Adrenal gland (tissue), 12 donors: ENCODE measurements around the gene LILRB1. TPM values are rescaled to one million over a fixed set of nuclear protein-coding genes. Genes with fewer than 3 reads are reported as not detected.

ENCODE experiments used
- DNase-seq, 7 donors: peaks; one replicate each; pipeline ENCODE4 v3.0.0-alpha.2; 2019 to 2020
- H3K27ac ChIP-seq, 5 donors: fragments of 200-600 bp; sonication (generic) in 4 of 5; 1 replicate in 3 of 5; 2 replicates in 2 of 5; pipeline versions ENCODE4 v1.5.1 to v1.8.0; 2016 to 2020; ENCODE audit warnings: mild to moderate bottlenecking in 1 of 5
- H3K27me3 ChIP-seq: fragments of 200-600 bp; 2 replicates; pipeline ENCODE4 v1.8.0; 2021
- H3K36me3 ChIP-seq, 2 donors: fragments of 200-600 bp; replicated peaks in 1 of 2; 1 replicate in 1 of 2; 2 replicates in 1 of 2; pipeline versions ENCODE4 v1.5.1 to v1.8.0; 2018 to 2022
- H3K4me1 ChIP-seq, 2 donors: fragments of 200-600 bp; replicated peaks in 1 of 2; 1 replicate in 1 of 2; 2 replicates in 1 of 2; pipeline versions ENCODE4 v1.5.1 to v1.8.0; 2018 to 2021
- H3K4me3 ChIP-seq, 4 donors: fragments of 200-600 bp; sonication (generic) in 3 of 4; one replicate each; pipeline ENCODE4 v1.5.1; 2016 to 2018
- H3K9me3 ChIP-seq, 3 donors: fragments of 200-600 bp; sonication (generic) in 1 of 3; replicated peaks in 1 of 3; 1 replicate in 2 of 3; 2 replicates in 1 of 3; pipeline versions ENCODE4 v1.5.1 to v1.8.0; 2016 to 2021
- POLR2A ChIP-seq, 2 donors: fragments of 450-650 bp; IDR thresholded peaks; one replicate each; pipeline ENCODE4 v1.6.1; 2017; ENCODE audit warnings: antibody characterized with exemption in 2 of 2, mild to moderate bottlenecking in 2 of 2, moderate library complexity in 1 of 2
- WGBS, 4 donors: extraction: QIAGEN DNeasy Blood & Tissue Kit in 2 of 4; methylation state at CpG; one replicate each; pipeline versions ENCODE4 v1.1.5 to v1.1.7; 2013 to 2017; 5-methylcytosine and 5-hydroxymethylcytosine counted together
- intact Hi-C, 2 donors: fragments of 100-400 bp; cut with DNase I; formaldehyde crosslinking; loops; one replicate each; pipeline versions ENCODE4 v1.14.1 to v1.15.0; 2022 to 2023
- polyA plus RNA-seq, 3 donors: library from polyadenylated mRNA; stranded (reverse); fragments of 200-250 nt in 2 of 3; fragments of 350-450 nt in 1 of 3; fragmentation: Illumina TruSeq in 1 of 3; extraction: RNeasy Lipid Tissue Mini Kit (QIAGEN cat#74804) in 1 of 3; gene quantifications; one replicate each; pipeline ENCODE4 v1.2.3, GENCODE V29; 2013 to 2014
- total RNA-seq, 9 donors: library from RNA; depleted of rRNA in 4 of 9; stranded (reverse); fragments of >200 nt in 4 of 9; fragments of 120-200 nt in 1 of 9; fragmentation: NEBNext Ultra II Directional in 1 of 9; extraction: Animal tissue kit (Norgen Biotek cat#: 25700) in 1 of 9; gene quantifications; one replicate each; pipeline versions ENCODE4 v1.1.0 to v1.2.4, GENCODE V29; 2013 to 2023
- TF ChIP-seq, protein P1 (sequence below), 6 experiments: fragments of 450-650 bp in 4 of 6; fragments of 200-600 bp in 2 of 6; sonication (generic) in 1 of 6; IDR thresholded peaks; 1 replicate in 5 of 6; 2 replicates in 1 of 6; pipeline versions ENCODE4 v1.5.1 to v1.8.0; 2016 to 2021; ENCODE audit warnings: antibody characterized with exemption in 6 of 6, mild to moderate bottlenecking in 2 of 6, moderate library complexity in 1 of 6
- donor health status: healthy with polysubstance abuse.
- donor health status: Bipolar disorder and iron deficiency.
- donor health status: DM: yes; HTN: yes; CAD: no.
- donor health status: DM: no; HTN: no; CAD: no.
- donor health status: DM: no; HTN: no; CAD: no.
- donor health status: DM: yes; HTN: yes; CAD: no.

Gene LILRB1
- total and polyA plus RNA-seq, 12 donors, result 0.36 to 20.2 (median 7.9) TPM

DNA sequence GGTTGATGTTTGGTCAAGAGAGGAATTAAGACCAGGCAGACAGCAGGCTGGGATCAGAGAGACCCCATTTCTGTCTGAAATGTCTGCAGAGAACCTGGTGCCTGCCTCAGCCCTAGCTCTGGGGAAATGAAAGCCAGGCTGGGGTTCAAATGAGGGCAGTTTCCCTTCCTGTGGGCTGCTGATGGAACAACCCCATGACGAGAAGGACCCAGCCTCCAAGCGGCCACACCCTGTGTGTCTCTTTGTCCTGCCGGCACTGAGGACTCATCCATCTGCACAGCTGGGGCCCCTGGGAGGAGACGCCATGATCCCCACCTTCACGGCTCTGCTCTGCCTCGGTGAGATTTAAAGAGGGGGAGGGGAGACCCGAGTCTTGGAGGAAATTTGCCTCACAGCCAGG, 32.4 kb downstream of the LILRB1 start, which contains the start of gene LILRB4:
LILRB4 (plus strand) TSS at position 256 of the 400 bp plus-strand sequence; CDS start at position 305, 49 bp downstream.
- H3K4me3 ChIP-seq, result peak within 1 kb of the TSS in 1 of 4 donors; percentile 29
- WGBS, 4 donors, result 41 to 70% (median 53%) methylated on average over 2 to 7 of the region's 7 CpGs
- no peaks in the 10 kb centered on the region for H3K9me3 ChIP-seq
- DNase-seq, result peak in 5 of 7 donors; percentile 33 to 57 (median 45)
- intact Hi-C loops, result no loop called here
- H3K4me1 ChIP-seq, result no peaks in the 10 kb centered on the region
- no peak within 1 kb of the TSS for H3K27ac ChIP-seq
- no peaks in the 10 kb centered on the region for H3K36me3 ChIP-seq
- TF ChIP-seq, protein P1, sequence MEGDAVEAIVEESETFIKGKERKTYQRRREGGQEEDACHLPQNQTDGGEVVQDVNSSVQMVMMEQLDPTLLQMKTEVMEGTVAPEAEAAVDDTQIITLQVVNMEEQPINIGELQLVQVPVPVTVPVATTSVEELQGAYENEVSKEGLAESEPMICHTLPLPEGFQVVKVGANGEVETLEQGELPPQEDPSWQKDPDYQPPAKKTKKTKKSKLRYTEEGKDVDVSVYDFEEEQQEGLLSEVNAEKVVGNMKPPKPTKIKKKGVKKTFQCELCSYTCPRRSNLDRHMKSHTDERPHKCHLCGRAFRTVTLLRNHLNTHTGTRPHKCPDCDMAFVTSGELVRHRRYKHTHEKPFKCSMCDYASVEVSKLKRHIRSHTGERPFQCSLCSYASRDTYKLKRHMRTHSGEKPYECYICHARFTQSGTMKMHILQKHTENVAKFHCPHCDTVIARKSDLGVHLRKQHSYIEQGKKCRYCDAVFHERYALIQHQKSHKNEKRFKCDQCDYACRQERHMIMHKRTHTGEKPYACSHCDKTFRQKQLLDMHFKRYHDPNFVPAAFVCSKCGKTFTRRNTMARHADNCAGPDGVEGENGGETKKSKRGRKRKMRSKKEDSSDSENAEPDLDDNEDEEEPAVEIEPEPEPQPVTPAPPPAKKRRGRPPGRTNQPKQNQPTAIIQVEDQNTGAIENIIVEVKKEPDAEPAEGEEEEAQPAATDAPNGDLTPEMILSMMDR (IDR thresholded peaks at IDR 0.05), result no peak
- TF ChIP-seq POLR2A (IDR thresholded peaks at IDR 0.05), result no peak
- H3K27me3 ChIP-seq, result no peaks in the 10 kb centered on the region

DNA sequence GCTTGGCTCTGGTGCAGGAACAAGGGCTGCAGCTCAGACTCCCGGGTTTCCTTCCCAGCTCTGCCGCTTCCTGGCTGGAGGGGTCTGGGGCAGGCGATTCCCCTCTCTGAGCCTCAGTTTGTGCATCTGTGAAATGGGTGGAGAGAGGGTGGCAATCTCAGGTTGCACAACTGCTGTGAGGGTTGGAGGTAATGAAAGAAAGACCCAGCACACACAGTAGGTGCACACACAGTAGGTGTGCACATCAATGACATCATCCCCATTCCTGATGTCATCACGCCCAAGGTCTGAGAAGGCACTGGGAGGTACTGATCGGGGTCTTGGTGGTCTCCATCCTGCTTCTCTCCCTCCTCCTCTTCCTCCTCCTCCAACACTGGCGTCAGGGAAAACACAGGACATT, 35.2 kb downstream of the LILRB1 start:
- TF ChIP-seq POLR2A (IDR thresholded peaks at IDR 0.05), result no peak
- TF ChIP-seq, protein P1 (IDR thresholded peaks at IDR 0.05), result no peak
- Histone ChIP-seq H3K4me1 (no peaks in the 10 kb centered on the region), H3K36me3 (no peaks in the 10 kb centered on the region), H3K9me3 (peaks cover 0 to 8% (median 0%) of the 10 kb centered on the region in 3 donors), H3K4me3 (no peak overlapping the region), H3K27ac (no peak overlapping the region), H3K27me3 (no peaks in the 10 kb centered on the region)
- no peak for DNase-seq
- intact Hi-C loops, result no loop called here
- 83 to 95% (median 85%) methylated on average over 3 to 6 of the region's 6 CpGs for WGBS, 4 donors

DNA sequence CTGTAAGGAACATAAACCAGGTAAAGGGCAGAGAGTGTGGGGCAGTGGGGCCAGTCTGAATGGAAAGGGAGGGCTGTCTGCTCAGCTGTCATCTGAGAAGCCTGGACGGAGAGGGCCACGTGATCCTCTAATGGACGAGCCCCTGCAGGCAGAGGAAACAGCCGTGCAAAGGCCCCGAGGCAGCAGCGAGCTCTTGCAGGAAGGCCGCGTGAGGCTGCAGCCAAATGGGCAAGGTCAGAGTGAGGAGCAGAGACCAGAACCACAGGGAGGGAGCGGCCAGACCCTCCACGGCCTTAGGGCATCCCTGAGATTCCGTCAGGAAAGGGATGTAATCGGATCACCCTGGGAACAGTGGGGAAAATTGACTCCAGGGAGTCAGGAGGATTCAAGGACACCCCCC, 36.9 kb downstream of the LILRB1 start:
- Histone ChIP-seq H3K27me3 (no peaks in the 10 kb centered on the region), H3K4me1 (no peaks in the 10 kb centered on the region), H3K27ac (no peak overlapping the region), H3K36me3 (no peaks in the 10 kb centered on the region), H3K9me3 (peaks cover 0 to 8% (median 0%) of the 10 kb centered on the region in 3 donors), H3K4me3 (no peak overlapping the region)
- intact Hi-C loops, result no loop called here
- WGBS, 4 donors, result 63 to 81% (median 79%) methylated on average over 12 of the region's 12 CpGs
- TF ChIP-seq POLR2A (IDR thresholded peaks at IDR 0.05), result no peak
- TF ChIP-seq, protein P1 (IDR thresholded peaks at IDR 0.05), result no peak
- no peak for DNase-seq

DNA sequence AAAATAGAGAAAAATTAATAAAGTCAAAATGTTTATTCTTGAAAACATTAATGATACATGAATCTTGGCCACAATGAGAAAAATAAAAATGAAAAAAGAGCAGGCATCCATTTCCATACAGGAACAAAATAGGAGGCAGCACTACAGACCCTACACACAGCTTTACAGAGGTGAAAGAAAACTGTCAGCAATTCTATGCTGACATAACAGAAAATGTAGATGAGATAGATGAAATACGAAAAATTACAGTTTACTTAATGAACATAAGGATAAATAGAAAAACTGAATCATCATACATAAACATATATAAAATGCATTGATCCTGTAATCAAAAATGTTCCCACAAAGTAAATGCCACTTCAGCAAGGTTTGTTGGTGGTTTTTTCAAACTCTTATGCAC, 38.1 kb downstream of the LILRB1 start:
- peaks cover 0 to 8% (median 0%) of the 10 kb centered on the region in 3 donors for H3K9me3 ChIP-seq
- intact Hi-C loops, result no loop called here
- no peaks in the 10 kb centered on the region for H3K4me1 ChIP-seq
- no peaks in the 10 kb centered on the region for H3K27me3 ChIP-seq
- H3K4me3 ChIP-seq, result no peak overlapping the region
- DNase-seq, result no peak
- no peaks in the 10 kb centered on the region for H3K36me3 ChIP-seq
- H3K27ac ChIP-seq, result no peak overlapping the region
- no peak for TF ChIP-seq POLR2A (IDR thresholded peaks at IDR 0.05)
- TF ChIP-seq, protein P1 (IDR thresholded peaks at IDR 0.05), result no peak
- WGBS, 4 donors, result 39 to 86% (median 63%) methylated on average over 1 of the region's 1 CpG
